Central memory CD4-positive, alpha-beta T cell (primary cell): ENCODE data around the gene PXK.
"Not testable (repeated sequence)": the region's sequence is repeated elsewhere in the genome, so short reads cannot be mapped to it uniquely, and the experiment has no call there.

Experiments
- DNase-seq: peaks from one replicate; pipeline ENCODE4 v3.0.0; 2022

PXK gene

DNA sequence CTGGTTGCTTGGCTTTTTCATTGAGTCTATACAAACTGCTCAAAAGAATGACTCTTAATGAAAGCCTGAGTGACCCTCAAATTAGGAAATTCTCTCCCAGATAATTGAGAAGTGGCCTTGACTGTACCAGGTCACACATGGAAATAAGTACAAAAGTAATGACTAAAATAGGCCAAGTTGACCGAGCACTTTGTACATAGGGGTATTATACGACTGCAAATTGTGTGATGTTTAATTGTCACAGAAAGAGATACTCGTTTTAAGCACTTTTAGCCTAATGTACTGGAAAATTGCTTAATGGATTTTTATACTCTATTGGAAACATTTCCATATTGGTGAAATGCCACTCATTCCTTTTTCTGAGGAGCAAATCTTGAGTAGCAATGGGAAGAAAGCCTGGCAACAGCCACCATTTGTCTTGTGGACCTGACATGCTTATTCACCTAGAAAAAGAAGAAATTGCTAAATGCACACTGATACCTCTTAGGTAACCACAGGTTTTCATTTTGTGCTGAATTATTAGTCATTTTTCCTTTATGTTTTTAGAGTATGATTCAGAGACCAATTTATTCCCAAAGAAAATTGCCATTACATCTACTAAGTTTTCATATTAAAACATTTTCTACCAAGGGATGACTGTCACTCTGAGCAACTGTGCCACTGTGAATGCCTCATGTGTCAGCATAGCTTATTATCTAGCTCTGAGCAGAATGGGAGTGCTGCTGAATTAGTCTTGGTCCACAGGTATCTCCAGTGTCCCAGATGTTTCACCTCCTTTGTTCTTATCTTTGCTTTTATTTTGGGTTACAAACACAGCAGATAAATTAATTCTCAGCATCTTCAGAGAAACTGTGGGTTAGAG is 8.9 kb upstream of the PXK start:
- DNase-seq = no peak

GRCh38 chr3:58324391-58325390 is 8.0 kb upstream of the PXK start:
- no peak for DNase-seq

DNA sequence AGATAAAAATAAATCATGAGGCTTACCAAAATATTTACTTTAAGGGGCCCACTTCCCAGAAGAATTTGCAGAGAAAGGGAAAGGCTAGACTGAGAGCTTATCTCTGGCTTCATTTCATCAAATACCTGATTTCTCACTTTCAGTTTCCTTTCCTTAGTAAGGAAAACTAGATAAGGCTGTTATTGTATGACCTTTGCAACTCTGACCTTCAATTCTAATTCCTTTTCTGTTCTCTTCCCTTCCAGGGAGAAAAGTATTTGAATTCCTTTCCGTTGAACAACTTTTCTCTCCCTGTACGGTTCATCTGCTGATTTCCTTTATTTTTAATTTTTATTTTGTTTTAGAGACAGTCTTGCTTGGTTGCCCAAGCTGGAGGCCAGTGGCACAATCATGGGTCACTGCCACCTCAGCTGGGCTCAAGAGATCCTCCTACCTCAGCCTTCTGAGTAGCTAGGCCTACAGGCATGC is 7.1 kb upstream of the PXK start:
- no peak for DNase-seq

DNA sequence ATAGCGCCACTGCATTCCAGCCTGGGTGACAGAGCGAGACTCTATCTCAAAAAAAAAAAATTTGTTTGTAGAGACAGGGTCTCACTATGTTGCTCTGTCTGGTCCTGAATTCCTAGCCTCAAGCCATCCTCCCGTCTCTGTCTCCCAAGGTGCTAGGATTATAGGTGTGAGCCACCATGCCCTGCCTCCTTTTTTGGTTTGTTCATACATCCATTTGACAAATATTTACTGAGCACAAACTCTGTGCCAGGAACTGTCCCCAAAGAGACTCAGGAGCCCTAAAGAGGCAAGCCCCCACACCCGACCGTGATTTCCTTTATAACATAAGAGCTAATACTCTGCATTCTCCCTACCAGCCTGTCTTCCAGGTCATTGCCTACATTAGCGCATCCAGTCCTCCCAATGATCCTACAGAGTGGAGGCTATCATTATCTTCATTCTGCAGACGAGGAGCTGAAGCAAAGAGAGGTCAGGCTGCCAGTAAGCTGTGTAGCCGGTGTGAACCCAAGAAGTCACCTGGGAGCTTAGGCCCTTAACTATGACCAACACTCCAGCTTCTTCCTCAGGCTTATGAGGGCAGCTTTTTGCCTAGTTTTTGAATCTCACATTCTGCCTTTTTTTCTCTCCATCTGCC is 6.3 kb upstream of the PXK start:
- no peak for DNase-seq

- DNase-seq = no peak
Observed at GRCh38 chr3:58329150-58329921, 3.4 kb upstream of the PXK start.

DNA sequence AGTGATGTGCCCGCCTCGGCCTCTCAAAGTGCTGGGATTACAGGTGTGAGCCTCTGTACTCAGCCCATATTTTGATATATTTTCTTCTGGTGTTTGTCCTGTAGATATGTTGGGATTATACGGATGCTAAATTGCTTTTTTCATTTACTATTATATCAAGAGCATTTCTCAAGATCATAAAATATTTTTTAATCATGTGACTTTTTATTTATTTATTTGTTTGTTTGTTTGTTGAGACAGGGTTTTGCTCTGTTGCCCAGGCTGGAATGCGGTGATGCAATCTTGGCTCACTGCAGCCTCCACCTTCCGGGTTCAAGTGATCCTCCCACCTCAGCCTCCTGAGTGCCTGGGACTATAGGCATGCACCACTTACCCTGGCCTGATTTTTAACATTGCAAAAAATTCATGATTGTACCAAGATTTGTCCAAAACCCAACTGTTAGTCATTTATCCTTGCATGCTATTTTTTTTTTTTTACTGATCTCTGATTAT is 2.7 kb upstream of the PXK start:
- DNase-seq = no peak

DNA sequence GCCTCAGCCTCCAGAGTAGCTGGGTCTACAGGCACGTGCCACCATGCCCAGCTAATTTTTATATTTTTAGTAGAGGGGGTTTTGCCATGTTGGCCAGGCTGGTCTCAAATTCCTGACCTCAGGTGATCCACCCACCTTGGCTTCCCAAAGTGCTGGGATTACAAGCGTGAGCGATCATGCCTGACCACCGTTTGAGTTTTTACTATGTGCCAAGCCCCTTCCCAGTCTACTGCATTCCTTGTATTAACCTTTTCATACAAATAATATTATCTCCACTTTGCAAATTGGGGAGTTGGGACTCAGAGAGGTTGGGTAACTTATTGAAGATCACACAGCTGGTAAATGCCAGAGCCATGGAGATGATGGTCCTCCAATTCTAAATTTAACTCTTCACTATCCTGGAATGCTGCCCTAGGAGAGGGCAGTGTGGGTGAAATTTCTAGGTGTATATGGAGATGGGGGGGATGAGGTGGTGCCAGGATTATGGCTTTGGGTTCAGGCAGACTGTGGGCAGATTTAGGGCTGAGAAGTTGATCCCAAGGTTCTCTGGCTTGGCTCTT is 1.0 kb upstream of the PXK start:
- no peak for DNase-seq

DNA sequence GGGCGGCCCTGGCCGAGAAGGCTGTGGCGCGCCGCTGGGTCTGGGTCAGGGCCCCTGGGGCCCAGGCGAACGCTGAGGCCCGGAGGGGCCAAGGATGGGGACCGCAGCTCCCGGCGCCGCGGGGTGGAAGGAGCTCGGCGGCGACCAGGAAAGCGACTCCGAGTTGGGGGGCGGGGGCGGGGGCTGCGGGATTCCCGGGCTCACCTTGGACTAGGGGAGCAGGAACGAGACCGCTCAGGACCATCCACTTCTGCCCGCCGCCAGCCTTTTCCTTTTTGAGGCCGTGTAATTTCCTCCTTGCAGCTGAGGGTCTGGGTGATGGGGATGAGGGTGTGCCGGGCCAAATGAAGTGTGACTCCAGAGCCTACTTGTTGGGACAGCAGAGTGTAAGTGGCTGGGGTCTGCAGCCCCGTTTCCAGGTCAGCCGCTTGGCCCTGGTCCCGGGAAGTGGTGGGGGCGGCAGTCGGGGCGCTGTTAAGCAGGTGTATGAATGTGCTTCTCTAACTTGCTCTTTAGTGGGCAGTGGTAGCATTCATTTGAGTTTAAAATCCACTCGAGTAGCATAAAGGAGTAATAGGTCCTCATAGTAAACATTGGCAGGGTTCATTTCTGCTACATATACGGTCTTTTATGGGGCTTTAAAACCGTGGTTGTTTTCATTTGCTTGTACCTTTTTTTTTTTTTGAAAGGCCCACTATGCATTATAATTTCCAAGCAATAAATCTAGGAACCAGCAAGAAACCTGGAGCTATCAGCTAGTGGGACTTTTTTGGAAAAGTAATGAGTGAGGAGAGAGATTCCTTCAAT is 717 bp downstream of the PXK start:
- no peak for DNase-seq

DNA sequence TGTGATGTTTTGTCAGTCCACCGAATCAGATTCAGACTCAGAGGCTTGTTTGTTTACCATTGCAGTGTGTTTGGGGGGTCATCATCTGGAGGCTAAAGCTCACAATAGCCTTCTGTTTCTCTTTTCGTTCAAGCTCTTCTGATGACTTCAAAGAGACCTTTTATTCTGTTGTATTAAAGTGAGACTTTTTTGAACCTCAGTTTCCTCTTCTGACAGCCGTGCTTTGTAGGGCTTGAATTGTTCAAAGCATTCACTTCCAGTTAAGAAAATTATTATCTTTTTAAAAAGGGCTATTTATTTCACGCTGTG is 1.3 kb downstream of the PXK start:
- no peak for DNase-seq

- no peak for DNase-seq
Observed at GRCh38 chr3:58334506-58334884, 1.8 kb downstream of the PXK start.

DNA sequence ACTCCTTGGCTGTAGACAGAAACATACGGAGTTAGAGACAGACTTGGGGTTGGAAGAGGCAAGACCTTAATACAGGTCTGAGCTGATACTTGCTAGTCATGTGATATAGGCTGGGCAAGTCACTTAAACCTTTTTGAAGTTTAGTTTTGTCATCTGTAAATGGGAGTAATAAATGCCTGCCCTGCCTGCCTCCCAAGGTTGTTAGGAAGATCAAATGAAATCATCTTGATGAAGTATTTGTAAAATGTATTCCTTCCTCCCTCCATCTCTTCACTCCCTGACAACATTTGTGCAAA is 2.9 kb downstream of the PXK start:
- no peak for DNase-seq

DNA sequence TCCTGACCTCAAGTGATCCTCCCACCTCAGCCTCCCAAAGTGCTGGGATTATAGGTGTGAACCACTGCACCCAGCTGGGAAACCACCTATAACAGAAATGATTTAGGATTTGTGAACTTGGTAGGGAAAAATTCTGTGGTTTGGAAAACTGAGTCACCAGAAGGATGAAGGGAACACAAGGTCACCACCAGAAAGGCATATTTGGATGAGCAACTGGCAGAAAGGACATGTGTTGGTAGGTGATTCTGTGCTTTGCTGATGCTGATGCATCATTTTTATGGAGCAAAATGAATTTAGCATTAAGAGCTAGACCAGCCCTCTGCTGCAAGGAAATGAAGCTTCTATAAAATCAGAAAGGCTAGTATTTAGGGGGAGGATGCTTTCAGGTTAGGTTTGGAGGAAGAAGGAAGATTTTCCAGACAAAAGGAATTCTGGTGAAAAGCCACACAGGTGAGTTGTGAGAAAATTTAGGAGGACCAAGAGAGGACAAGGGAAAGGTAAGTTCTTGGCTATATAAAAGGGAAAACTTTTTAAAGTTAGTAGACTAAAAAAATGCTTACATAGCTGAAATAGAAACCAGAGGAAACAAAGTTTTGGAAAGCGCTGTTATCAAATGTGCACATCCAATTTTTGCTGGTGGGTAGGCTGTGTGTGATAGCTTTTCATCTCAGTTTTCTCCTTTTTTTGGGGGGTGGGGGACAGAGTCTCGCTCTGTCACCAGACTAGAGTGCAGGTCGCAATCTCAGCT is 3.6 kb downstream of the PXK start:
- no peak for DNase-seq

GRCh38 chr3:58337190-58337589 is 4.5 kb downstream of the PXK start:
- DNase-seq = no peak

DNA sequence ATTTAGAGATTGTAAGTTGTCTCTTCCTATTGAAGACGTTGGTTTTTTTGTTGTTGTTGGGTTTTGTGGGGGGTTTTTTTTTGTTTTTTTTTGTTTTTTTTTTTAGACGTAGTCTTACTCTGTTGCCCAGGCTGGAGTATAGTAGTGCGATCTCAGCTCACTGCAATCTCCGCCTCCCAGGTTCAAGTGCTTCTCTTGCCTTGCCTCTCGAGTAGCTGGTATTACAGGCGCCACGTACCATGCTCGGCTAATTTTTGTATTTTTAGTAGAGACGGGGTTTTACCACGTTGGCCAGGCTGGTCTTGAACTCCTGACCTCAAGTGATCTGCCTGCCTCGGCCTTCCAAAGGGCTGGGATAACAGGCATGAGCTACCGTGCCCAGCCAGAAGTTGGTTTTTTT is 6.5 kb downstream of the PXK start:
- DNase-seq = not testable (repeated sequence)

DNA sequence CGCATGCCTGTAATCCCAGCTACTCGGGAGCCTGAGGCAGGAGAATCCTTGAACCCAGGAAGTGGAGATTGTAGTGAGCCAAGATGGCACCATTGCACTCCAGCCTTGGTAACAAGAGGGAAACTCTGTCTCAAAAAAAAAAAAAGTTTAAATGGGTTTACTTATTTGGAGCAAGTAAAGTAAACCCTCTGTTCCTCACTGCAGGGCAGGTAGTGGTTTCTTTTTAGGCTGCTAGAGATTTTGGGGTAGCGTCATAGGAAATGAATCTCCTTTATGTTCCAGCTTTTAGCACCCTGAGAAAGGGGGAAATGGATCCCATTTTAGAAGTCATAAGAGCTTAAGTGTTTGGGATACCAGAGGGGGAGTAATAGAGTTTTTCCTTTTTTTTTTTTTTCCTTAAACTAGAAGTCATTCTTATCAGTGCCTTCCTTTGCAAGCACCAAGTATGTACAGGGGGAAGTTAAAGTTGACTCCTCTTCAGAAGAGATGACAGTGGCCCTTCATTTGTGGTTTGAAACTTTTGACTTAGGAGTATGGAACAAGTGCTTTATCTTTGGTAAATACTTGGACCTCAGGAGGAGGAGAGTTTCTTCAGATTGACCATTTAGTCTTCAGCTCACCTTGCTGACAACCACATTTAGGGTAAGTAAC is 8.0 kb downstream of the PXK start:
- DNase-seq = no peak

- DNase-seq = no peak
Observed at GRCh38 chr3:58341376-58341775, 8.7 kb downstream of the PXK start.

GRCh38 chr3:58342676-58343075 is 10.0 kb downstream of the PXK start:
- no peak for DNase-seq

- no peak for DNase-seq
Observed at GRCh38 chr3:58345457-58345856, 12.8 kb downstream of the PXK start.

GRCh38 chr3:58346368-58346767 is 13.7 kb downstream of the PXK start:
- no peak for DNase-seq

DNA sequence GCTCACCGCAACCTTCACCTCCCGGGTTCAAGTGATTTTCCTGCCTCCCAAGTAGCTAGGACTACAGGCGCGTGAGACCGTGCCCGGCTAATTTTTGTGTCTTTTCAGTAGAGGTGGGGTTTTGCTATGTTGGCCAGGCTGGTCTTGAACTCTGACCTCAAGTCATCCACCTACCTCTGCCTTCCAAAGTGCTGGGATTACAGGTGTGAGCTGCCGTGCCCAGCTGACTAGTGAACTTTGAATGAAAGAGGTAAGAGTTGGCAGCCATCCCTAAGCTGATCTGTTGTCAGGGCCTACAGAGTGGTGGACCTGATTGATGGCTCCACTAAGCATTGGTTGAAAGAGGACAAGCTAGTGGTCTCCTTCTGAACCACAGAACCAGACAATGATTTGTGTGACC is 15.3 kb downstream of the PXK start:
- no peak for DNase-seq
